SK-N-SH (cell line): ENCODE data around the gene RAC2.

Experiments
- EP300 ChIP-seq, 2 experiments: IDR thresholded peaks; 2 replicates each; pipeline versions ENCODE4 v1.4.0 to v1.6.1; 2012; ENCODE audit warnings: borderline replicate concordance in 1 of 2, low read depth in 1 of 2, low read length in 1 of 2
- MXI1 ChIP-seq: IDR thresholded peaks from 2 replicates; pipeline ENCODE4 v1.6.1; 2012; ENCODE audit warnings: mild to moderate bottlenecking, low read depth, low read length, improper control_type of control experiment
- POLR2AphosphoS5 ChIP-seq: IDR thresholded peaks from 2 replicates; pipeline ENCODE4 v1.6.1; 2012; ENCODE audit warnings: low read depth, low read length

GRCh38 chr22:37182949-37183245, 61.2 kb downstream of the RAC2 start:
- TF ChIP-seq EP300 (IDR thresholded peaks at IDR 0.05; ENCODE audit: borderline replicate concordance in 1 of 2, low read depth in 1 of 2, low read length in 1 of 2) (no peak), POLR2AphosphoS5 (no peak), MXI1 (no peak)
